Central memory CD8-positive, alpha-beta T cell (primary cell): ENCODE data around the gene CHAC1.
"Not testable (repeated sequence)": the region's sequence is repeated elsewhere in the genome, so short reads cannot be mapped to it uniquely, and the experiment has no call there.

Experiments used
- ATAC-seq: fragments of 150-1000 bp; cut with Tn5 transposase; replicated peaks from 2 replicates; pipeline ENCODE4 v1.10.0; 2022; ENCODE audit warnings: mild to moderate bottlenecking, moderate FRiP score, moderate number of reproducible peaks; ENCODE audit not compliant: poor library complexity, severe bottlenecking; ENCODE audit errors: extremely low read depth
- DNase-seq, 2 donors: peaks; one replicate each; pipeline ENCODE4 v3.0.0; 2021; ENCODE audit warnings: low spot score in 2 of 2
- H3K27ac Mint-ChIP-seq: one replicate; pipeline ENCODE4 v1.8.0; 2022; ENCODE audit warnings: low read depth, mild to moderate bottlenecking, moderate library complexity, mixed read lengths
- H3K27me3 Mint-ChIP-seq: one replicate; pipeline ENCODE4 v1.8.0; 2022; ENCODE audit warnings: mixed read lengths
- H3K36me3 Mint-ChIP-seq: one replicate; pipeline ENCODE4 v1.8.0; 2022; ENCODE audit warnings: mild to moderate bottlenecking, moderate library complexity, mixed read lengths; ENCODE audit not compliant: insufficient read depth
- H3K4me1 Mint-ChIP-seq: one replicate; pipeline ENCODE4 v1.8.0; 2022; ENCODE audit warnings: mixed read lengths
- H3K4me3 Mint-ChIP-seq: one replicate; pipeline ENCODE4 v1.8.0; 2022; ENCODE audit warnings: mild to moderate bottlenecking, moderate library complexity, mixed read lengths
- H3K9me3 Mint-ChIP-seq: one replicate; pipeline ENCODE4 v1.8.0; 2022; ENCODE audit warnings: mixed read lengths

CHAC1 gene

GRCh38 chr15:40949756-40950207 lies 3.5 kb upstream of the CHAC1 start:
- DNase-seq: no peak
- no peaks in the 10 kb centered on the region for H3K27me3 Mint-ChIP-seq
- no peaks in the 10 kb centered on the region for H3K4me1 Mint-ChIP-seq
- H3K9me3 Mint-ChIP-seq: no peaks in the 10 kb centered on the region
- ATAC-seq: no peak
- H3K36me3 Mint-ChIP-seq: peaks cover 4% of the 10 kb centered on the region
- no peak overlapping the region for H3K27ac Mint-ChIP-seq
- no peak overlapping the region for H3K4me3 Mint-ChIP-seq

- ATAC-seq: no peak
- Mint-ChIP-seq H3K9me3 (no peaks in the 10 kb centered on the region), H3K36me3 (peaks cover 4% of the 10 kb centered on the region), H3K4me1 (no peaks in the 10 kb centered on the region), H3K27ac (no peak overlapping the region), H3K27me3 (no peaks in the 10 kb centered on the region), H3K4me3 (no peak overlapping the region)
- no peak for DNase-seq
Measured at GRCh38 chr15:40951764-40952163, 1.5 kb upstream of the CHAC1 start.

- H3K4me1 Mint-ChIP-seq: no peaks in the 10 kb centered on the region
- peaks cover 4% of the 10 kb centered on the region for H3K36me3 Mint-ChIP-seq
- no peaks in the 10 kb centered on the region for H3K27me3 Mint-ChIP-seq
- no peaks in the 10 kb centered on the region for H3K9me3 Mint-ChIP-seq
- no peak overlapping the region for H3K27ac Mint-ChIP-seq
- peak overlapping the region; percentile 84 for H3K4me3 Mint-ChIP-seq
- DNase-seq: no peak
- no peak for ATAC-seq
Measured at GRCh38 chr15:40952301-40952900, 870 bp upstream of the CHAC1 start.

- Mint-ChIP-seq H3K9me3 (no peaks in the 10 kb centered on the region), H3K36me3 (peaks cover 4% of the 10 kb centered on the region), H3K27ac (peak overlapping the region; percentile 87), H3K4me3 (peak overlapping the region; percentile 84), H3K4me1 (no peaks in the 10 kb centered on the region), H3K27me3 (peaks cover 10% of the 10 kb centered on the region)
- DNase-seq (no peak), ATAC-seq (no peak)
Measured at GRCh38 chr15:40953713-40954074, 423 bp downstream of the CHAC1 start.

GRCh38 chr15:40954158-40954848 lies 1.0 kb downstream of the CHAC1 start:
- H3K36me3 Mint-ChIP-seq: not testable (repeated sequence)
- peak overlapping the region; percentile 87 for H3K27ac Mint-ChIP-seq

GRCh38 chr15:40955141-40955903 lies 2.1 kb downstream of the CHAC1 start:
- H3K4me1 Mint-ChIP-seq: peaks cover 6% of the 10 kb centered on the region
- DNase-seq (no peak), ATAC-seq (no peak)
- no peak overlapping the region for H3K27ac Mint-ChIP-seq
- H3K36me3 Mint-ChIP-seq: peaks cover 4% of the 10 kb centered on the region
- no peaks in the 10 kb centered on the region for H3K9me3 Mint-ChIP-seq
- H3K27me3 Mint-ChIP-seq: peaks cover 23% of the 10 kb centered on the region
- peak overlapping the region; percentile 84 for H3K4me3 Mint-ChIP-seq

More at GRCh38 chr15:40954158-40954848, 1.0 kb downstream of the CHAC1 start:
- H3K27me3 Mint-ChIP-seq: peaks cover 15% of the 10 kb centered on the region
- H3K4me3 Mint-ChIP-seq: peak overlapping the region; percentile 84
- not testable (repeated sequence) for ATAC-seq, H3K9me3 Mint-ChIP-seq, H3K4me1 Mint-ChIP-seq, DNase-seq

- H3K4me1 Mint-ChIP-seq: peaks cover 7% of the 10 kb centered on the region
- peaks cover 25% of the 10 kb centered on the region for H3K27me3 Mint-ChIP-seq
- no peaks in the 10 kb centered on the region for H3K9me3 Mint-ChIP-seq
- no peak for ATAC-seq
- peaks cover 4% of the 10 kb centered on the region for H3K36me3 Mint-ChIP-seq
- no peak overlapping the region for H3K27ac Mint-ChIP-seq
- DNase-seq: no peak
- no peak overlapping the region for H3K4me3 Mint-ChIP-seq
Measured at GRCh38 chr15:40955930-40956540, 2.8 kb downstream of the CHAC1 start.

- no peak overlapping the region for H3K4me3 Mint-ChIP-seq
Measured at GRCh38 chr15:40956541-40956982, 3.3 kb downstream of the CHAC1 start.

GRCh38 chr15:40957041-40957555 lies 3.8 kb downstream of the CHAC1 start:
- peaks cover 7% of the 10 kb centered on the region for H3K4me1 Mint-ChIP-seq
- no peak for DNase-seq

More at GRCh38 chr15:40956541-40956982, 3.3 kb downstream of the CHAC1 start:
- H3K4me1 Mint-ChIP-seq: peaks cover 7% of the 10 kb centered on the region
- H3K27ac Mint-ChIP-seq: no peak overlapping the region
- H3K27me3 Mint-ChIP-seq: peaks cover 25% of the 10 kb centered on the region
- DNase-seq (no peak), ATAC-seq (no peak)
- H3K9me3 Mint-ChIP-seq: no peaks in the 10 kb centered on the region
- H3K36me3 Mint-ChIP-seq: peaks cover 4% of the 10 kb centered on the region

GRCh38 chr15:40957581-40958051 lies 4.3 kb downstream of the CHAC1 start:
- no peaks in the 10 kb centered on the region for H3K9me3 Mint-ChIP-seq
- no peak for ATAC-seq
- H3K4me3 Mint-ChIP-seq: no peak overlapping the region
- no peak for DNase-seq
- peaks cover 4% of the 10 kb centered on the region for H3K36me3 Mint-ChIP-seq
- peaks cover 7% of the 10 kb centered on the region for H3K4me1 Mint-ChIP-seq
- H3K27me3 Mint-ChIP-seq: peaks cover 26% of the 10 kb centered on the region
- H3K27ac Mint-ChIP-seq: no peak overlapping the region

More at GRCh38 chr15:40957041-40957555, 3.8 kb downstream of the CHAC1 start:
- no peak overlapping the region for H3K4me3 Mint-ChIP-seq
- H3K9me3 Mint-ChIP-seq: no peaks in the 10 kb centered on the region
- no peak overlapping the region for H3K27ac Mint-ChIP-seq
- H3K36me3 Mint-ChIP-seq: peaks cover 4% of the 10 kb centered on the region
- H3K27me3 Mint-ChIP-seq: peaks cover 25% of the 10 kb centered on the region
- ATAC-seq: no peak

- Mint-ChIP-seq H3K9me3 (no peaks in the 10 kb centered on the region), H3K4me3 (no peak overlapping the region), H3K27me3 (peaks cover 32% of the 10 kb centered on the region), H3K36me3 (peaks cover 3% of the 10 kb centered on the region), H3K4me1 (peaks cover 7% of the 10 kb centered on the region), H3K27ac (peak overlapping the region; percentile 19)
- no peak for ATAC-seq
- DNase-seq: no peak
Measured at GRCh38 chr15:40958146-40958545, 4.9 kb downstream of the CHAC1 start.

GRCh38 chr15:40958723-40959122 lies 5.5 kb downstream of the CHAC1 start:
- Mint-ChIP-seq H3K9me3 (no peaks in the 10 kb centered on the region), H3K27ac (peak overlapping the region; percentile 19), H3K36me3 (no peaks in the 10 kb centered on the region), H3K4me3 (no peak overlapping the region), H3K27me3 (peaks cover 37% of the 10 kb centered on the region), H3K4me1 (peaks cover 7% of the 10 kb centered on the region)
- DNase-seq (no peak), ATAC-seq (no peak)
